DLD1 (cell line): ENCODE results near the gene LSM8.
"Not testable (repeated sequence)": the region's sequence is repeated elsewhere in the genome, so short reads cannot be mapped to it uniquely, and the experiment has no call there.

ENCODE experiments used
- in situ Hi-C: cut with HindIII; loops from 2 replicates; pipeline ENCODE4 v1.10.0; 2017; ENCODE audit warnings: low sequenced_read_pairs

Gene LSM8

GRCh38 chr7:118202061-118202460, 18.1 kb downstream of the LSM8 start:
- in situ Hi-C loops = no loop called here

DNA sequence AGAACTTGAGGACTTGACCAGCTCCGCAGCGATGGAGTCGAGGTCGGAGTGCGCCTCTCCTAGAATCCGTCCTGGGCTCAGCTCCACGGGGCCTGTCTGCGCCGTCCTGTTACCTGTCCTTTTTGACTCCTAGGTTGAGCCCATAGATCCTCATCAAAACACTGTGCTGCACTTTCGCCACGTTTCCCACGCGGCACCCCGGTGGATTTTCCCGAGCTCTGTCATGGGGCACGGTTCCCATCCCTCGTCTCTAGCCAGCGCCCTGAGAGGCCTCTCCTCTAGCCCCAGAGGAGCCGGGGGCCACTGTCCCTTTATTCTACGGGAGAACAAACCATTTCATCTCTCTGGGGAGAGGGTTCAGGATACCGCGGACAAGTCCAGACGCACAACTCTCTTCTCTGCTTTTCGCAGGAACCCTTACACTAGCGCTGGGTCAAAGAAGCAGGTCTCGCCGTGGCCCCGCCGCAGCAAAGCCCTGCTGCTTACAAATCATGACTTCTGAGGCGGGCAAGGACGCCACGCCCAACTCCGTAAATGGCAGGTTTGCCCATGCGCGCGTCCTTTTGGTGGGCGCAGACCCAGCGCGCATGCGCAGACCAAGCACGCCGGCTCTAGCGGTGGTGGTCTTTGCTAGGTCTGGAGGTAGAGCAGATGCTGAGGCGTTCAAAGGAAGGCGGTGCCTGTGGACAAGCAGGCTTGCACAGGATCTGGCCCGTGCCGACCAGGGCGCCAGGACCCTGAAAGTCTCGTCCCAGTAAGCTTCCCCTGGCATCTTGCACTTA, 30.3 kb downstream of the LSM8 start:
- in situ Hi-C loops = no loop called here

DNA sequence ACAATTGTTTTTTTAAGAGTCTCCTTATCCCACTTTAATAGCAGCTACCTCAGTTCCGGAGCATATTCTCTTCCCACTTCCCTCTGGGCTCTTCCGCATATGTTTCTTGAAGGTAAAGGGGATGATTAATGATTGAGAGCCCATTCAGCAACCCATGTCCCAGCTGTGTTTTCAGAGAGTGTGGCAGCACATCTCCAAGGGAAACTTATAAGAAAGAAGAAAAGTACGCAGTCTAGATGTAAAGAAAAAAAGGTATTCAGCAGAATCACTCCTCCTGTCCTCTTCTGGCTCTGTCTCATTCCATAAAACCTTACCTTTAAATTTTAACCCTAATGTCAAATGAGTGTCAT, 30.8 kb downstream of the LSM8 start:
- in situ Hi-C loops = no loop called here

- in situ Hi-C loops = no loop called here
These were observed 33.3 kb downstream of the LSM8 start for GRCh38 chr7:118217210-118217619.

GRCh38 chr7:118218413-118219156, 34.6 kb downstream of the LSM8 start:
- in situ Hi-C loops = no loop called here

- in situ Hi-C loops = no loop called here
These were observed 35.2 kb downstream of the LSM8 start for GRCh38 chr7:118219157-118219512.

DNA sequence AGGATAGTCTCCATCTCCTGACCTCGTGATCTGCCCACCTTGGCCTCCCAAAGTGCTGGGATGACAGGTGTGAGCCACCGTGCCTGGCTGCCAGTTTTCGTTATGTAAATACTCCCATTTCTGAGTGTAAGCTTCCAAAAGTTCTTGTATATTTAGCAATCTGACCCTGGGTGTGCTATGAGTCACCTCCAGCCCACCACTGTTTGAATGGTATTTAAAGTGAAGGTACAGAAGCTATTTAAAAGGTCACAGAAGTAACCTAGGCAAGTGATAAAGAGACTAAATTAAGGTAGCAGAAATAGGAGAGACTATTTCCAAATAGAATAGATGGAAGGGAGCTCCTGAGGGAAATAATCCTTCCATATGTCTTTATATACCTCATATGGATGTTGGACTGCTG, 36.6 kb downstream of the LSM8 start:
- in situ Hi-C loops = no loop called here

DNA sequence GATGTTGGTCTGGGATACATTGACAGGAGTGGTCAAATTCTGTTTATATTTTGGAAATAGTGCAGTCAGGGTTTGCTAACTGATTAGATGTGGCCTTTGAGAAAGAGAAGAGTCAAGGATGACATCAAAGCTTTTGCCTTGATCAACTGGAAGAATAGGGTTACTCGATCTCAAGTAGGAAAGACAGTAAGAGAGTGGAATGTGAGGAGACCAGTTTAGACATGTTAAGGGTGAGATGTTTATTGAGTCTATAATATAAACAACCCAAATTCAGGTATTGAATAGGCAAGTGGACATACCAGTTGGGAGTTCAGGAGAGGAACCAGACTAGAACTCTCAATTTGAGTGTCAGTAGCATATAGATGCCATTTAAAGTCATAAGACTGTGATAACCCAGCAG, 38.6 kb downstream of the LSM8 start:
- in situ Hi-C loops = no loop called here

DNA sequence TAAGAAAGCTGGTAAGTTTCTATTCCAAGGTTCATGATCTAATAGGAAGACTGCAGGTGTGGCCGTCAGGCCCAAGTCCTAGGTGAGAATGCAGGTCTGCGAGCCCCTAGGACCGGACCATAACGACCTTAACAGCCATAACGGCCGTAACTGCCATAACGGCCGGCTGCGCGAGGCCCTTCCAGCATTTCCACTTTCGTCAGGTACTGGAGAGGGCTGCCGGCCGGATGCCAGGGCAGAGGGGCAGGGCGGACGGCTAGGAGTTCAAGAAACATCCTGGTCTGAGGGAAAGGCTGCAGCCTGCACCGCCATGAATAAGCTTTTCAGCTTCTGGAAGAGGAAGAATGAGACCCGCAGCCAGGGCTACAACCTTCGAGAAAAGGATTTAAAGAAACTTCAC, 40.6 kb downstream of the LSM8 start, which contains the start of gene ANKRD7:
ANKRD7 (plus strand) TSS at position 184 of the 400 bp plus-strand sequence; CDS start at position 311, 127 bp downstream.
- in situ Hi-C loops = no loop called here

- in situ Hi-C loops = no loop called here
These were observed 48.9 kb downstream of the LSM8 start for GRCh38 chr7:118232837-118233236.

DNA sequence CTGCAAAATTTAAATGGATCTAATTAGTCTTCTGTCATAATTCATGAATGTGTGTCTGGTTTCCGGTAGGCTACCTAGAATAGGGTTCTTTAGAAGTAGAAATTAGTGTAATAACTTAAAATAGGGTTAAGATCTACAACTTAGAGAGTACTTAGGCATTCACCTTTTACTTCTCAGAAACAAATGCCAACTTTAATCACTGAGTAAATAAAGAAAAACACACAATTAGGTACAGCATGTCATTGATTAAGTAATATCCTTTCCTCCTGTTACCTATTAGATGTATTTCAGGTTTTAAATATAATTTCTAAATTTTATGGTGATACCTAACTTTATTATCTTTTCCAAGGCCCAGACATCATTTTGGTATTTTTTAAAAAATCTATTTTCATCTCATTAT, 49.8 kb downstream of the LSM8 start:
- in situ Hi-C loops = no loop called here

DNA sequence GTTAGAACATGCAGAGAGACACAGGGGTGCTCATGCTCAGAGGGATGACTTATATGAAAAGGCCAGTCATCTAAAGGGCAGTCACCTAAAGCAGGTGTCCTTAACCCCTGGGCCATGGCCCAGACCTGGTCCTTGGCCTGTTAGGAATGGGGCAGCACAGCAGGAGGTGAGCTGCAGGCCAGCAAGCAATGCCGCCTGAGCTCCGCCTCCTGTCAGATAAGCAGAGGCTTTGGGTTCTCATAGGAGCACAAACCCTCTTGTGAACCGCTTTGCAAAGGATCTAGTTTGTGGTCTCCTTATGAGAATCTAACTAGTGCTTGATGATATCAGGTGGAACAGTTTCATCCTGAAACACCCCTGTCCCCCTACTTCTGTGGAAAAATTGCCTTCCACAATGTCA, 55.0 kb downstream of the LSM8 start:
- in situ Hi-C loops = no loop called here

GRCh38 chr7:118240320-118240719, 56.4 kb downstream of the LSM8 start:
- in situ Hi-C loops = not testable (repeated sequence)
